IMR-90 (cell line): Measurements from ENCODE around the gene TBC1D12. TPM values are rescaled to one million over a fixed set of nuclear protein-coding genes. Genes with fewer than 3 reads are reported as not detected.

ENCODE experiments used
- ATAC-seq: fragments of 200-7000 bp; cut with Tn5 transposase; 2 replicates; pipeline ENCODE4 v1.9.1; 2020; ENCODE audit warnings: low read depth, mild to moderate bottlenecking, moderate library complexity
- BruUV-seq: library from RNA; stranded (reverse); fragments of 400-500 nt; replicated peaks from 2 replicates; lab custom pipeline; 2021; lab: Mats Ljungman, UMichigan
- CTCF ChIA-PET: fragments of 300-600 bp; formaldehyde crosslinking; extraction: SDS; loops from one replicate; lab custom pipeline; 2021; ENCODE audit warnings: antibody characterized with exemption; lab: Yijun Ruan, JAX
- POLR2A ChIA-PET: fragments of 300-600 bp; sonication (Branson Sonifier 250); formaldehyde crosslinking; loops from one replicate; lab custom pipeline; 2022; ENCODE audit warnings: antibody characterized with exemption; ENCODE audit not compliant: unreplicated experiment; lab: Charles Lee
- DNase-seq: peaks from one replicate; pipeline ENCODE4 v3.0.0; 2013
- H2AFZ ChIP-seq: replicated peaks from 2 replicates; pipeline ENCODE3; 2013; ENCODE audit warnings: low read length, mild to moderate bottlenecking; ENCODE audit not compliant: poor library complexity
- H2AK5ac ChIP-seq: 2 replicates; pipeline ENCODE4 v1.6.1; 2013; ENCODE audit warnings: low read depth, low read length, inconsistent platforms
- H2AK9ac ChIP-seq: replicated peaks from 2 replicates; pipeline ENCODE3; 2013; ENCODE audit warnings: mild to moderate bottlenecking, low read depth, low read length, moderate library complexity; ENCODE audit not compliant: poor library complexity
- H2BK120ac ChIP-seq: 2 replicates; pipeline ENCODE4 v1.6.1; 2013; ENCODE audit warnings: low read depth, low read length, inconsistent platforms
- H2BK15ac ChIP-seq: 3 replicates; pipeline ENCODE4 v1.6.1; 2013; ENCODE audit warnings: low read depth, low read length, inconsistent platforms
- H2BK20ac ChIP-seq: 2 replicates; pipeline ENCODE4 v1.6.1; 2013; ENCODE audit warnings: low read depth, mild to moderate bottlenecking, inconsistent platforms, low read length, moderate library complexity
- H2BK5ac ChIP-seq: 2 replicates; pipeline ENCODE4 v1.6.1; 2013; ENCODE audit warnings: mild to moderate bottlenecking, low read depth, low read length, inconsistent platforms; ENCODE audit not compliant: poor library complexity, severe bottlenecking
- H3K14ac ChIP-seq: replicated peaks from 2 replicates; pipeline ENCODE4 v1.6.1; 2013; ENCODE audit warnings: low read depth, low read length, inconsistent platforms
- H3K18ac ChIP-seq: 2 replicates; pipeline ENCODE4 v1.6.1; 2013; ENCODE audit warnings: low read depth, low read length, control low read depth
- H3K23ac ChIP-seq: 2 replicates; pipeline ENCODE4 v1.6.1; 2013; ENCODE audit warnings: low read depth, low read length, inconsistent platforms
- H3K27ac ChIP-seq: 2 replicates; pipeline ENCODE4 v1.5.1; 2013; ENCODE audit warnings: mild to moderate bottlenecking, control low read depth, low read length; ENCODE audit not compliant: insufficient read depth
- H3K27me3 ChIP-seq: 2 replicates; pipeline ENCODE4 v1.6.1; 2013; ENCODE audit warnings: low read length; ENCODE audit not compliant: control insufficient read depth, insufficient read depth
- H3K36me3 ChIP-seq: 2 replicates; pipeline ENCODE4 v1.6.1; 2013; ENCODE audit warnings: low read length, mixed read lengths; ENCODE audit not compliant: control insufficient read depth, insufficient read depth
- H3K4ac ChIP-seq: 2 replicates; pipeline ENCODE4 v1.6.1; 2013; ENCODE audit warnings: low read depth, low read length, inconsistent platforms
- H3K4me1 ChIP-seq: 2 replicates; pipeline ENCODE4 v1.6.1; 2013; ENCODE audit warnings: low read length, mixed read lengths; ENCODE audit not compliant: control insufficient read depth, insufficient read depth
- H3K4me2 ChIP-seq: 2 replicates; pipeline ENCODE4 v1.6.1; 2013; ENCODE audit warnings: low read depth, mild to moderate bottlenecking, control low read depth, low read length, moderate library complexity
- H3K4me3 ChIP-seq: 2 replicates; pipeline ENCODE4 v1.5.1; 2013; ENCODE audit warnings: low read depth, mild to moderate bottlenecking, control low read depth, low read length, moderate library complexity; ENCODE audit not compliant: insufficient read depth
- H3K56ac ChIP-seq: 2 replicates; pipeline ENCODE4 v1.6.1; 2013; ENCODE audit warnings: low read length, inconsistent platforms; ENCODE audit not compliant: insufficient read depth; ENCODE audit errors: extremely low read depth
- H3K79me1 ChIP-seq, 2 experiments: 2 replicates each; pipeline ENCODE4 v1.6.1; 2013; ENCODE audit warnings: low read length in 2 of 2, inconsistent platforms in 1 of 2, low read depth in 1 of 2
- H3K9ac ChIP-seq: 2 replicates; pipeline ENCODE4 v1.6.1; 2013; ENCODE audit warnings: low read depth, low read length, control low read depth
- H3K9me1 ChIP-seq: 2 replicates; pipeline ENCODE4 v1.6.1; 2013; ENCODE audit warnings: low read length, inconsistent platforms; ENCODE audit not compliant: insufficient read depth
- H3K9me3 ChIP-seq: 2 replicates; pipeline ENCODE4 v1.6.1; 2013; ENCODE audit warnings: low read length; ENCODE audit not compliant: control insufficient read depth, insufficient read depth
- H4K20me1 ChIP-seq: 2 replicates; pipeline ENCODE4 v1.6.1; 2013; ENCODE audit warnings: low read length, inconsistent platforms; ENCODE audit not compliant: insufficient read depth
- H4K5ac ChIP-seq: 2 replicates; pipeline ENCODE4 v1.6.1; 2013; ENCODE audit warnings: mild to moderate bottlenecking, low read depth, low read length, control low read depth
- H4K8ac ChIP-seq, 2 experiments: 2 replicates each; pipeline ENCODE4 v1.6.1; 2013; ENCODE audit warnings: low read depth in 2 of 2, low read length in 2 of 2, control low read depth in 1 of 2, inconsistent platforms in 1 of 2
- H4K91ac ChIP-seq: 2 replicates; pipeline ENCODE4 v1.6.1; 2013; ENCODE audit warnings: low read depth, low read length, inconsistent platforms; ENCODE audit not compliant: insufficient read depth
- BHLHE40 ChIP-seq: fragments of 150-350 bp; IDR thresholded peaks from 2 replicates; pipeline ENCODE4 v1.6.1; 2016; ENCODE audit warnings: mild to moderate bottlenecking, low read depth, low read length
- CEBPB ChIP-seq: IDR thresholded peaks from 2 replicates; pipeline ENCODE4 v1.6.1; 2012; ENCODE audit warnings: low read depth, low read length, improper control_type of control experiment
- CHD1 ChIP-seq: IDR thresholded peaks from 2 replicates; pipeline ENCODE4 v1.6.1; 2012; ENCODE audit warnings: low read depth, low read length, improper control_type of control experiment
- FOS ChIP-seq: fragments of 150-350 bp; IDR thresholded peaks from 2 replicates; pipeline ENCODE4 v1.6.1; 2016; ENCODE audit warnings: low read depth, low read length
- MXI1 ChIP-seq: IDR thresholded peaks from 2 replicates; pipeline ENCODE4 v1.6.1; 2012; ENCODE audit warnings: low read depth, mild to moderate bottlenecking, low read length, moderate library complexity, borderline replicate concordance
- NFE2L2 ChIP-seq: fragments of 150-350 bp; IDR thresholded peaks from 2 replicates; pipeline ENCODE4 v1.6.1; 2016; ENCODE audit warnings: low read depth, mild to moderate bottlenecking, low read length
- RCOR1 ChIP-seq: IDR thresholded peaks from 2 replicates; pipeline ENCODE4 v1.6.1; 2012; ENCODE audit warnings: mild to moderate bottlenecking, low read length, improper control_type of control experiment; ENCODE audit not compliant: insufficient replicate concordance
- RFX5 ChIP-seq: IDR thresholded peaks from 2 replicates; pipeline ENCODE4 v1.8.0; 2012; ENCODE audit warnings: low read depth, mild to moderate bottlenecking, low read length, moderate library complexity
- WGBS, 2 experiments: methylation state at CpG; one replicate each; pipeline versions ENCODE4 v1.1.5 to v1.1.7; 2013; ENCODE audit warnings: missing lambda C conversion rate in 2 of 2; ENCODE audit not compliant: insufficient read length in 1 of 2; ENCODE audit errors: extremely low coverage in 2 of 2; 5-methylcytosine and 5-hydroxymethylcytosine counted together
- dilution Hi-C: fragments of 300-500 bp; cut with HindIII; formaldehyde crosslinking; loops from one replicate; pipeline ENCODE4 v1.14.3; 2018; ENCODE audit warnings: low sequenced_read_pairs; ENCODE audit not compliant: unreplicated experiment
- in situ Hi-C: fragments of 300-500 bp; cut with MboI; formaldehyde crosslinking; loops from 3 replicates; pipeline ENCODE4 v1.14.3; 2019; ENCODE audit warnings: low sequenced_read_pairs, inconsistent platforms, mixed read lengths
- intact Hi-C: fragments of 100-400 bp; cut with micrococcal nuclease; formaldehyde crosslinking; loops from 2 replicates; pipeline ENCODE4 v1.10.0; 2022
- polyA plus RNA-seq, 3 experiments: library from polyadenylated mRNA; depleted of rRNA; stranded (reverse); fragments of >200 nt; gene quantifications; 2 replicates each; pipeline ENCODE4 v1.2.3, GENCODE V29; 2012; ENCODE audit warnings: low replicate concordance in 1 of 3
- total RNA-seq: library from RNA; depleted of rRNA; stranded (reverse); fragments of >200 nt; gene quantifications from 2 replicates; pipeline ENCODE4 v1.2.3, GENCODE V29; 2012

TBC1D12 gene
- total and polyA plus RNA-seq, 2 of the 4 experiments (the other 2 are of a cell fraction) = 1.9 to 5.4 TPM

GRCh38 chr10:94376865-94377264 lies 25.5 kb upstream of the TBC1D12 start:
- Histone ChIP-seq H3K36me3 (no peaks in the 10 kb centered on the region), H2BK20ac (no peak overlapping the region), H3K18ac (no peak overlapping the region), H3K9me1 (no peaks in the 10 kb centered on the region), H3K79me1 (no peaks in the 10 kb centered on the region), H3K4me3 (no peak overlapping the region), H3K23ac (no peak overlapping the region), H3K4me2 (no peak overlapping the region), H2AK5ac (no peak overlapping the region), H4K5ac (no peak overlapping the region), H4K20me1 (no peaks in the 10 kb centered on the region), H3K4ac (no peak overlapping the region), H3K14ac (no peak overlapping the region), H3K4me1 (0 out of 2 replicates have a peak, but pooled peaks cover 2% of the 10 kb centered on the region), H2BK15ac (no peak overlapping the region), H2BK5ac (no peak overlapping the region), H3K9me3 (0 out of 2 replicates have a peak, but pooled peaks cover 2% of the 10 kb centered on the region), H3K9ac (no peak overlapping the region), H2BK120ac (no peak overlapping the region), H2AK9ac (no peak overlapping the region), H3K56ac (no peak overlapping the region), H3K27me3 (no peaks in the 10 kb centered on the region; the same call in 1 of the 2 replicates), H3K27ac (no peak overlapping the region), H4K91ac (no peak overlapping the region), H4K8ac (no peak overlapping the region), H2AFZ (no peak overlapping the region)
- intact Hi-C loops (no loop called here), in situ Hi-C loops (no loop called here), dilution Hi-C loops (no loop called here)
- BruUV-seq = no TSS peak
- whole genome bisulfite sequencing, 2 experiments = no CpG with 5 or more reads among the region's 2 CpGs
- CTCF ChIA-PET = no interaction called here
- TF ChIP-seq CHD1 (no peak), RCOR1 (no peak), FOS (no peak), BHLHE40 (no peak), MXI1 (no peak), NFE2L2 (no peak), RFX5 (no peak), CEBPB (no peak)
- POLR2A ChIA-PET = no interaction called here
- ATAC-seq (no peak), DNase-seq (no peak)
